Natural killer cell (primary cell): ENCODE data around the gene CEP72. TPM values are rescaled to one million over a fixed set of nuclear protein-coding genes. Genes with fewer than 3 reads are reported as not detected.

ENCODE experiments used
- ATAC-seq, 3 donors: fragments of 150-1000 bp in 2 of 3; fragments of 200-7000 bp in 1 of 3; cut with Tn5 transposase; 1 replicate in 1 of 3; 2 replicates in 2 of 3; pipeline ENCODE4 v1.10.0; 2021; ENCODE audit warnings: mild to moderate bottlenecking in 2 of 3, moderate library complexity in 2 of 3
- DNase-seq, 2 donors: peaks; one replicate each; pipeline versions ENCODE4 v3.0.0 to v3.0.0-alpha.2; 2013 to 2021; ENCODE audit warnings: mixed read lengths in 1 of 2
- H3K27ac ChIP-seq: one replicate; pipeline ENCODE4 v1.5.1; 2013; ENCODE audit warnings: mild to moderate bottlenecking, low read length
- H3K27me3 ChIP-seq: one replicate; pipeline ENCODE4 v1.6.1; 2013; ENCODE audit warnings: low read length; ENCODE audit not compliant: control insufficient read depth, insufficient read depth
- H3K36me3 ChIP-seq: one replicate; pipeline ENCODE4 v1.6.1; 2013; ENCODE audit warnings: low read length; ENCODE audit not compliant: control insufficient read depth, insufficient read depth
- H3K4me1 ChIP-seq: one replicate; pipeline ENCODE4 v1.6.1; 2013; ENCODE audit warnings: low read length; ENCODE audit not compliant: control insufficient read depth, insufficient read depth
- H3K4me3 ChIP-seq: one replicate; pipeline ENCODE4 v1.5.1; 2013; ENCODE audit warnings: low read length
- H3K9me3 ChIP-seq: one replicate; pipeline ENCODE4 v1.6.1; 2013; ENCODE audit warnings: low read length; ENCODE audit not compliant: control insufficient read depth, insufficient read depth
- H3K27ac Mint-ChIP-seq, 2 donors: one replicate each; pipeline ENCODE4 v1.8.0; 2022; ENCODE audit warnings: mild to moderate bottlenecking in 2 of 2, mixed read lengths in 2 of 2, moderate library complexity in 1 of 2
- H3K27me3 Mint-ChIP-seq, 2 donors: one replicate each; pipeline ENCODE4 v1.8.0; 2022; ENCODE audit warnings: low read depth in 2 of 2, mixed read lengths in 2 of 2
- H3K36me3 Mint-ChIP-seq: one replicate; pipeline ENCODE4 v1.8.0; 2022; ENCODE audit warnings: mixed read lengths
- H3K4me1 Mint-ChIP-seq, 2 donors: one replicate each; pipeline ENCODE4 v1.8.0; 2022; ENCODE audit warnings: mixed read lengths in 2 of 2
- H3K4me3 Mint-ChIP-seq: one replicate; pipeline ENCODE4 v1.8.0; 2022; ENCODE audit warnings: mild to moderate bottlenecking, moderate library complexity, mixed read lengths
- H3K9me3 Mint-ChIP-seq, 2 donors: one replicate each; pipeline ENCODE4 v1.8.0; 2022; ENCODE audit warnings: mixed read lengths in 2 of 2
- CTCF ChIP-seq: fragments of 200-600 bp; IDR thresholded peaks from one replicate; pipeline ENCODE4 v1.8.0; 2022; ENCODE audit warnings: antibody characterized with exemption
- WGBS: methylation state at CpG from one replicate; pipeline ENCODE4 v1.1.7; 2013; ENCODE audit warnings: missing lambda C conversion rate; ENCODE audit not compliant: insufficient coverage; 5-methylcytosine and 5-hydroxymethylcytosine counted together
- intact Hi-C: fragments of 100-400 bp; cut with micrococcal nuclease; formaldehyde crosslinking; loops from one replicate; pipeline ENCODE4 v1.14.2; 2022
- total RNA-seq, 4 donors: library from RNA; stranded (reverse); fragments of 120-200 nt in 1 of 4; gene quantifications; one replicate each; pipeline versions ENCODE4 v1.2.3 to v1.2.4, GENCODE V29; 2013 to 2022

CEP72 gene
- total RNA-seq, 3 donors from 2014 or later (not counting 1 experiment from before 2014, with no cell fraction given) = 12.2 to 15.1 (median 12.3) TPM

GRCh38 chr5:584216-584615, 27.9 kb upstream of the CEP72 start:
- Histone ChIP-seq H3K27me3 (no peaks in the 10 kb centered on the region), H3K36me3 (no peaks in the 10 kb centered on the region), H3K4me3 (no peak overlapping the region), H3K9me3 (no peaks in the 10 kb centered on the region), H3K27ac (no peak overlapping the region), H3K4me1 (no peaks in the 10 kb centered on the region)
- Mint-ChIP-seq H3K27me3 (peaks cover 9 to 17% of the 10 kb centered on the region in 2 donors), H3K36me3 (no peaks in the 10 kb centered on the region), H3K9me3 (peaks cover 0 to 3% of the 10 kb centered on the region in 2 donors), H3K4me1 (peaks cover 0 to 1% of the 10 kb centered on the region in 2 donors), H3K27ac (no peak overlapping the region), H3K4me3 (no peak overlapping the region)
- no peak for ATAC-seq
- intact Hi-C loops = no loop called here
- no peak for DNase-seq
- TF ChIP-seq CTCF = no peak
- 93% methylated on average over 2 of the region's 2 CpGs for WGBS

GRCh38 chr5:584846-585245, 27.3 kb upstream of the CEP72 start:
- no peak for ATAC-seq
- WGBS = 76% methylated on average over 2 of the region's 2 CpGs
- no peak for TF ChIP-seq CTCF

GRCh38 chr5:585556-585955, 26.6 kb upstream of the CEP72 start:
- Mint-ChIP-seq H3K27ac (no peak overlapping the region), H3K36me3 (no peaks in the 10 kb centered on the region), H3K27me3 (peaks cover under 1 to 14% of the 10 kb centered on the region in 2 donors), H3K9me3 (peaks cover 0 to 3% of the 10 kb centered on the region in 2 donors), H3K4me3 (no peak overlapping the region), H3K4me1 (peaks cover 0 to 8% of the 10 kb centered on the region in 2 donors)
- WGBS = 82% methylated on average over 8 of the region's 9 CpGs
- DNase-seq (no peak), ATAC-seq (no peak)
- no peak for TF ChIP-seq CTCF
- Histone ChIP-seq H3K36me3 (no peaks in the 10 kb centered on the region), H3K4me1 (no peaks in the 10 kb centered on the region), H3K27ac (no peak overlapping the region), H3K9me3 (no peaks in the 10 kb centered on the region), H3K4me3 (no peak overlapping the region), H3K27me3 (no peaks in the 10 kb centered on the region)
- intact Hi-C loops = no loop called here

More at GRCh38 chr5:584846-585245, 27.3 kb upstream of the CEP72 start:
- no peak for DNase-seq
- Histone ChIP-seq H3K27me3 (no peaks in the 10 kb centered on the region), H3K4me3 (no peak overlapping the region), H3K9me3 (no peaks in the 10 kb centered on the region), H3K36me3 (no peaks in the 10 kb centered on the region), H3K4me1 (no peaks in the 10 kb centered on the region), H3K27ac (no peak overlapping the region)
- H3K27me3 Mint-ChIP-seq = peaks cover 8 to 17% of the 10 kb centered on the region in 2 donors
- peaks cover 0 to 3% of the 10 kb centered on the region in 2 donors for H3K9me3 Mint-ChIP-seq
- no peak overlapping the region for H3K4me3 Mint-ChIP-seq
- no peaks in the 10 kb centered on the region for H3K36me3 Mint-ChIP-seq
- H3K4me1 Mint-ChIP-seq = peaks cover 0 to 7% of the 10 kb centered on the region in 2 donors
- intact Hi-C loops = no loop called here
- H3K27ac Mint-ChIP-seq = no peak overlapping the region

- no peaks in the 10 kb centered on the region for H3K4me1 ChIP-seq
- H3K27me3 ChIP-seq = peaks cover 5% of the 10 kb centered on the region
- DNase-seq = no peak
- Mint-ChIP-seq H3K4me3 (no peak overlapping the region), H3K27ac (no peak overlapping the region), H3K36me3 (no peaks in the 10 kb centered on the region), H3K27me3 (peaks cover 5 to 9% of the 10 kb centered on the region in 2 donors), H3K4me1 (peaks cover 0 to 8% of the 10 kb centered on the region in 2 donors), H3K9me3 (peaks cover 0 to 3% of the 10 kb centered on the region in 2 donors)
- intact Hi-C loops = no loop called here
- no peaks in the 10 kb centered on the region for H3K36me3 ChIP-seq
- H3K9me3 ChIP-seq = no peaks in the 10 kb centered on the region
- 67% methylated on average over 9 of the region's 9 CpGs for WGBS
- H3K27ac ChIP-seq = no peak overlapping the region
- TF ChIP-seq CTCF = no peak
- H3K4me3 ChIP-seq = no peak overlapping the region
- ATAC-seq = no peak
Observed at GRCh38 chr5:585962-586628, 26.0 kb upstream of the CEP72 start.
